SK-N-SH treated with all-trans-retinoic acid at 6 μM for 48 hours (cell line): ENCODE results near the gene ICAM5.

ENCODE experiments used
- ARNTL ChIP-seq: fragments of 450-650 bp; formaldehyde crosslinking; IDR thresholded peaks from 2 replicates; pipeline ENCODE4 v1.5.0; 2020; ENCODE audit warnings: low read depth, mild to moderate bottlenecking, moderate library complexity, borderline replicate concordance
- BACH2 ChIP-seq: fragments of 250-450 bp; sonication (Bioruptor Pico); IDR thresholded peaks from 2 replicates; pipeline ENCODE4 v1.9.0; 2021; ENCODE audit warnings: mild to moderate bottlenecking, borderline replicate concordance
- CREB5 ChIP-seq: fragments of 250-450 bp; sonication (Bioruptor Pico); IDR thresholded peaks from 2 replicates; pipeline ENCODE4 v1.5.1; 2020; ENCODE audit warnings: low read depth, mild to moderate bottlenecking, moderate library complexity
- ISL1 ChIP-seq: fragments of 250-450 bp; sonication (Bioruptor Pico); IDR thresholded peaks from 2 replicates; pipeline ENCODE4 v2.1.2; 2022; ENCODE audit warnings: mild to moderate bottlenecking, moderate library complexity
- PATZ1 ChIP-seq: fragments of 250-450 bp; sonication (Bioruptor Pico); IDR thresholded peaks from 2 replicates; pipeline ENCODE4 v1.8.0; 2020; ENCODE audit warnings: mild to moderate bottlenecking, moderate library complexity, borderline replicate concordance
- SNAI2 ChIP-seq: fragments of 250-450 bp; sonication (Bioruptor Pico); IDR thresholded peaks from 2 replicates; pipeline ENCODE4 v1.5.0; 2020; ENCODE audit warnings: mild to moderate bottlenecking, moderate library complexity
- TCF4 ChIP-seq: fragments of 250-450 bp; sonication (Bioruptor Pico); IDR thresholded peaks from 2 replicates; pipeline ENCODE4 v1.8.0; 2021; ENCODE audit warnings: mild to moderate bottlenecking, moderate library complexity, borderline replicate concordance
- ZFP3 ChIP-seq: fragments of 250-450 bp; sonication (Bioruptor Pico); IDR thresholded peaks from 2 replicates; pipeline ENCODE4 v1.5.0; 2020; ENCODE audit warnings: mild to moderate bottlenecking, moderate library complexity
- ZNF70 ChIP-seq: fragments of 450-650 bp; formaldehyde crosslinking; IDR thresholded peaks from 2 replicates; pipeline ENCODE4 v1.5.0; 2020; ENCODE audit warnings: mild to moderate bottlenecking, moderate library complexity

DNA sequence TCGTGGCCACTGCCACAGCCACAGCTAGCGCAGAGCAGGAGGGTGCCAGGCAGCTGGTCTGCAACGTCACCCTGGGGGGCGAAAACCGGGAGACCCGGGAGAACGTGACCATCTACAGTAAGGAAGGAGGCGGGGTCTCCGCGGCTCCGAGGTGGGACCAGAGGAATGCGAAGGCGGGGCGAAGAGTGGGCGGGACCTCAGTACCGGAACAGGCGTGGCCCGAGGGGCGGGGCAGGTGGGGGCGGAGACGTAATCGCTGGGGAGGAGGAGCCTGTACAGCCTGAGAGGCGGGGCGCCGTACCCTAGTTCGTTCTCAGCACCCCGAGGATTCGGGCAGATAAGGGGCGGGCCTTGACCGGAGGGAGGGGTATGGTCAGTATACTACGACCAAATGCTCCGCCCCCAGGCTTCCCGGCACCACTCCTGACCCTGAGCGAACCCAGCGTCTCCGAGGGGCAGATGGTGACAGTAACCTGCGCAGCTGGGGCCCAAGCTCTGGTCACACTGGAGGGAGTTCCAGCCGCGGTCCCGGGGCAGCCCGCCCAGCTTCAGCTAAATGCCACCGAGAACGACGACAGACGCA is 2.5 kb downstream of the ICAM5 start:
- TF ChIP-seq TCF4, result no peak
- no peak for TF ChIP-seq ZNF70 (CRISPR knock-in tag)
- TF ChIP-seq ISL1 (CRISPR knock-in tag), result no peak
- no peak for TF ChIP-seq CREB5 (CRISPR knock-in tag)
- no peak for TF ChIP-seq SNAI2
- no peak for TF ChIP-seq ARNTL
- no peak for TF ChIP-seq ZFP3 (CRISPR knock-in tag)
- no peak for TF ChIP-seq PATZ1 (CRISPR knock-in tag)
- TF ChIP-seq BACH2 (CRISPR knock-in tag), result no peak
